Mammary epithelial cell (primary cell): ENCODE results near the gene LONRF2.

Experiments
- CTCF ChIP-seq, 2 donors: IDR thresholded peaks in 1 of 2; conservative IDR thresholded peaks in 1 of 2; 2 replicates each; pipeline ENCODE4 v1.5.1; 2011 to 2012; ENCODE audit warnings: inconsistent platforms in 2 of 2, low read length in 2 of 2, mild to moderate bottlenecking in 2 of 2, control low read depth in 1 of 2, low read depth in 1 of 2; ENCODE audit not compliant: insufficient read depth in 1 of 2; ENCODE audit errors: extremely low read depth in 1 of 2
- EZH2 ChIP-seq: IDR thresholded peaks from 2 replicates; pipeline ENCODE4 v1.6.1; 2012; ENCODE audit warnings: low read length, inconsistent platforms, borderline replicate concordance

GRCh38 chr2:100223502-100223901, 98.8 kb downstream of the LONRF2 start:
- TF ChIP-seq CTCF (conservative IDR thresholded peaks at IDR 0.05 in 1 of 2, IDR thresholded peaks at IDR 0.05 in 1 of 2; ENCODE audit: extremely low read depth in 1 of 2, insufficient read depth in 1 of 2, low read depth in 1 of 2, low read length in 2 of 2) (no peak), EZH2 (no peak)
